ENCODE measurements around the gene ZFR.
A peak's percentile ranks its signal among the peaks of the same experiment; 100 is the strongest.
"Not testable (repeated sequence)": the region's sequence is repeated elsewhere in the genome, so short reads cannot be mapped to it uniquely, and the experiment has no call there.

The ZFR gene

DNA sequence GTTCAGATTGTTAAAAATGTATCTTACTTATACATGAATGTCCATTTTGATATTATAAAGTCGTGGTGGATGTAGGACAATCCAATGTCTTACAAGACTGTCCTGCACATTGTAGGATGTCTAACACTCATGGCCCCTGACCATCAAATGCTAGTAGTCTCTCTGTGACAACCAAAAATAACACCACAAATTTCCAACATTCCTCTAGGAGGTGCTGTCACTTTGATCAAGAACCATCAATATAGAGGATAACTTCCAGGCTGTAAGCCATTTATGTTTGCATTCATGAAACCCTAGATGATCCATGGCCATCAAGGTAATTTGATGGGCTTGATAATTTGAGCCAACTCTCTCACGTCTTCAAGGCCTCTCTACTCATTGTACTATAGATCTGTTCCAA, 20.5 kb upstream of the ZFR start:
- in situ Hi-C loops (cut with MboI; ENCODE audit: low sequenced_read_pairs) = no loop called here
- H3K4me1 ChIP-seq = no peaks in the 10 kb centered on the region
- H3K9me3 ChIP-seq = no peaks in the 10 kb centered on the region
- no peaks in the 10 kb centered on the region for H3K27me3 ChIP-seq (ENCODE audit: low read depth)
- H3K4me3 ChIP-seq = no peak overlapping the region
- no peaks in the 10 kb centered on the region for H3K36me3 ChIP-seq (replicated peaks)
- no peak for DNase-seq (ENCODE audit: low spot score in 2 of 2)

GRCh38 chr5:32462618-32463017, 18.1 kb upstream of the ZFR start:
- no peaks in the 10 kb centered on the region for H3K4me1 ChIP-seq
- no peaks in the 10 kb centered on the region for H3K27me3 ChIP-seq (ENCODE audit: low read depth)
- DNase-seq (ENCODE audit: low spot score in 2 of 2) = no peak
- H3K9me3 ChIP-seq = peaks cover 2% of the 10 kb centered on the region; the same call in 1 of the 2 replicates
- no peaks in the 10 kb centered on the region for H3K36me3 ChIP-seq (replicated peaks)
- in situ Hi-C loops (cut with MboI; ENCODE audit: low sequenced_read_pairs) = no loop called here
- no peak overlapping the region for H3K4me3 ChIP-seq

DNA sequence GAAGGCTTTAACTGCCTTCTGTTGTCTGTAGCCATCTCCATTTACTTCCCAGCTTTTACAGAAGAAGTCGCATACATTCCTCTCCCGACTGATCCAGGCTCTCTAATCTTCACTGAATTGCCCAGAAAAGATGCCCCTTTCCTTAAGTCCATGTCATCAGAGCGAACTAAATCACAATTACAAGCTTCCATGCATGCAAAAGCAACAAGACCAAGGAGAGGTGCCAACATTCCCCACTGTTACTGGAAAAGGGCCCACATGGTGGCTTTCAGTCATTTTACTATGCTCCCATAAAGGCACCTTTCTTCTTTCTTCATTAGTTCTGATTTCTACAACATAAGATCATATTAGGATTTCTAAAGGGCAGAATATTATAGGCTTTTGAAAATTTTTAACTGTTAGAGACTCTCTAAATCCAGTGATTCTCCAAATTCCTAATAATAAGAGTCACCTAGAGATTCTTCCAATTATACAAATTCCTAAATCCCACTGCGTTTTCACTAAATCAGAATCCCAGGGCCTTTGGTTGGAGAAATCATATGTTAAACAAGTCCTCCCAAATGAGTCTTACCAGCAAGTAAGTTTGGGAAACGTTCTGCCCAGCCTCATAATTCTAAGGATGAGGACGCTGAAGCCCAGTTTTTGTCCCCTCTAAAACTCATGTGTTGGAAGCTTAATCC, 17.0 kb upstream of the ZFR start:
- Histone ChIP-seq H3K36me3 (replicated peaks) (no peaks in the 10 kb centered on the region), H3K27me3 (ENCODE audit: low read depth) (no peaks in the 10 kb centered on the region), H3K9me3 (peaks cover 2% of the 10 kb centered on the region; the same call in 1 of the 2 replicates), H3K4me3 (no peak overlapping the region), H3K4me1 (no peaks in the 10 kb centered on the region)
- DNase-seq (ENCODE audit: low spot score in 2 of 2) = no peak
- in situ Hi-C loops (cut with MboI; ENCODE audit: low sequenced_read_pairs) = no loop called here

- no peak overlapping the region for H3K4me3 ChIP-seq
- DNase-seq (ENCODE audit: low spot score in 2 of 2) = no peak
- H3K36me3 ChIP-seq (replicated peaks) = no peaks in the 10 kb centered on the region
- no peaks in the 10 kb centered on the region for H3K27me3 ChIP-seq (ENCODE audit: low read depth)
- H3K4me1 ChIP-seq = no peaks in the 10 kb centered on the region
- in situ Hi-C loops (cut with MboI; ENCODE audit: low sequenced_read_pairs) = no loop called here
- peaks cover 2% of the 10 kb centered on the region; the same call in 1 of the 2 replicates for H3K9me3 ChIP-seq
These were observed 16.2 kb upstream of the ZFR start for GRCh38 chr5:32460702-32461101.

GRCh38 chr5:32458880-32459495, 14.4 kb upstream of the ZFR start:
- in situ Hi-C loops (cut with MboI; ENCODE audit: low sequenced_read_pairs) = no loop called here
- no peak for DNase-seq (ENCODE audit: low spot score in 2 of 2)
- Histone ChIP-seq H3K4me3 (no peak overlapping the region), H3K27me3 (ENCODE audit: low read depth) (no peaks in the 10 kb centered on the region), H3K36me3 (replicated peaks) (no peaks in the 10 kb centered on the region), H3K4me1 (no peaks in the 10 kb centered on the region), H3K9me3 (peaks cover 2% of the 10 kb centered on the region; the same call in 1 of the 2 replicates)

DNA sequence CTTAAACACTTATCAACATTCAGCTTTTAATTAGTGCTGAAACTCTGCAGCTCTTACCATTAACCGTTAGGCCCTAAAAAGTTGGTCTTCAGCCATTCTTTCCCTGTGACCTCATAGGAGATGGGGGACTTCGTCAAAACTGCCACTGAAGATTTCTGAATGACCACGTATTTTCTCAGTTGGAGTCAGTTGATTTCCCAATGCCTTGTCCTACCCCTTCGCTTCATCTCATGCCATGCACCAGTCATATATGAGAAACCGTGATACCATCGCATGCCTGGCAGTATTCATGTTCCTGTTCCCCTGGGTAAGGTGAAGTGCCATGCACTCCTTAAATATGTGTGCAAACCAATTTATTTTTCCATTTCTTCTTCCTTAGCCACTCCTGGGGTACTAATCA, 10.8 kb upstream of the ZFR start:
- Histone ChIP-seq H3K36me3 (replicated peaks) (no peaks in the 10 kb centered on the region), H3K27me3 (ENCODE audit: low read depth) (no peaks in the 10 kb centered on the region), H3K4me1 (no peaks in the 10 kb centered on the region), H3K9me3 (peaks cover 2% of the 10 kb centered on the region; the same call in 1 of the 2 replicates), H3K4me3 (no peak overlapping the region)
- DNase-seq (ENCODE audit: low spot score in 2 of 2) = no peak
- in situ Hi-C loops (cut with MboI; ENCODE audit: low sequenced_read_pairs) = no loop called here

DNA sequence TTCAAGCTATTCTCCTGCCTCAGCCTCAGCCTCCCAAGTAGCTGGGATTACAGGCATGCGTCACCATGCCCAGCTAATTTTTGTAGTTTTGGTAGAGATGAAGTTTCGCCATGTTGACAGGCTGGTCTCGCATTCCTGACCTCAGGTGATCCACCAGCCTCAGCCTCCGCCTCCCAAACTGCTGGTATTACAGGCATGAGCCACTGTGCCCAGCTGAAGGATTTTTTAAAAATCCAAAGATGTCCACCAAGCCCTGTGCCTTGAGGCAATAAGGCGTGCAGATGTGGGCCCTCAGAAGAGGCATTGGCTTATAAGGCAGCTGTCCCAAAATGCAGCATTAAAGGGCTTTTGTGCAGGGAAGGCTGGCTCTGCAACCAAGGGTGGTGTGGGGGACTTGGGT, 10.3 kb upstream of the ZFR start:
- DNase-seq (ENCODE audit: low spot score in 2 of 2) = no peak
- in situ Hi-C loops (cut with MboI; ENCODE audit: low sequenced_read_pairs) = no loop called here
- H3K9me3 ChIP-seq = peaks cover 2% of the 10 kb centered on the region; the same call in 1 of the 2 replicates
- no peaks in the 10 kb centered on the region for H3K27me3 ChIP-seq (ENCODE audit: low read depth)
- H3K36me3 ChIP-seq (replicated peaks) = no peaks in the 10 kb centered on the region
- no peak overlapping the region for H3K4me3 ChIP-seq
- H3K4me1 ChIP-seq = peaks cover under 1% of the 10 kb centered on the region; the same call in 1 of the 2 replicates

DNA sequence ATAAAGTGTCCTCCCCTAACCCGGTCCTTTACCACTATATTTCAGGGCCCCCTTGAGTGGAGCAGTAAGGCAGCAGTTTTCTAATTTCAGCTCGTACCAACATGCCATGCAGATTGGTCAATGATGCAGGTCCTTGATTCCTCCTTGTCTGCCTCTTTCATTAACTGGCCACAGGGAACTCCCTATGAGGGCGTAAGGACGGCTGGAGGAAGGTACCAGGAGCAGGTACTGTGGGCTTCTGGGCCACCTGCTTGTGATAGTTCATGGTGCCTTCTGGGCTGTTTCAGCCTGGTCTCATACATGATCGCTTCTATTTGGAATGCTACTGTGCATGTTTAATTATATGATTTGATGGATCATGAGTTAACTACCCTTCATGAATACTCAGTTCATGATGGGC, 9.4 kb upstream of the ZFR start:
- H3K27me3 ChIP-seq (ENCODE audit: low read depth) = no peaks in the 10 kb centered on the region
- no peak for DNase-seq (ENCODE audit: low spot score in 2 of 2)
- H3K4me1 ChIP-seq = peaks cover 7% of the 10 kb centered on the region
- H3K36me3 ChIP-seq (replicated peaks) = no peaks in the 10 kb centered on the region
- H3K9me3 ChIP-seq = peaks cover 2% of the 10 kb centered on the region; the same call in 1 of the 2 replicates
- in situ Hi-C loops (cut with MboI; ENCODE audit: low sequenced_read_pairs) = no loop called here
- H3K4me3 ChIP-seq = no peak overlapping the region

GRCh38 chr5:32452316-32452715, 7.8 kb upstream of the ZFR start:
- H3K27me3 ChIP-seq (ENCODE audit: low read depth); H3K9me3 ChIP-seq; H3K36me3 ChIP-seq (replicated peaks); in situ Hi-C loops (cut with MboI; ENCODE audit: low sequenced_read_pairs); H3K4me1 ChIP-seq; DNase-seq (ENCODE audit: low spot score in 2 of 2); H3K4me3 ChIP-seq: not testable (repeated sequence)

DNA sequence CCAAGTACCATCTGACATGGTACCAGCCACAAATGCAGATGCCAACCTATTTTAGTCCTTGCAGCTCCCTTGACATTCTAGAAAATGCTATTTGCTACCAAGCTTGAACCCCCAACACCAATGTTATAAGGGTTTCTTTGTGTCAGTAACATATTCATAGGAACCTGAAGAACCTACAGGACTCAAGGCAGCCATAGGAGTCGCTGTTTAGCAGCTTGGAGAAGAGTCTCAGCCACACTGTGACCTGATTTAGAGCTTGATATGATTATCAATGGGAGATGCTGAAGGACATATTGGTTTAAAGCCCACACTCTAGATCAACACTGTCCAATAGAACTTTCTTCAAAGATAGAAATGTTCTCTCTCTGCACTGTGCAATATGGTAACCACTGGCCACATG, 6.4 kb upstream of the ZFR start:
- peaks cover 7% of the 10 kb centered on the region for H3K4me1 ChIP-seq
- in situ Hi-C loops (cut with MboI; ENCODE audit: low sequenced_read_pairs) = no loop called here
- no peak overlapping the region for H3K4me3 ChIP-seq
- peak in 1 of 2 experiments; percentile 27 for DNase-seq (ENCODE audit: low spot score in 2 of 2)
- H3K36me3 ChIP-seq (replicated peaks) = no peaks in the 10 kb centered on the region
- H3K9me3 ChIP-seq = no peaks in the 10 kb centered on the region
- H3K27me3 ChIP-seq (ENCODE audit: low read depth) = no peaks in the 10 kb centered on the region

GRCh38 chr5:32449262-32449661, 4.7 kb upstream of the ZFR start:
- in situ Hi-C loops (cut with MboI; ENCODE audit: low sequenced_read_pairs) = no loop called here
- Histone ChIP-seq H3K27me3 (ENCODE audit: low read depth) (no peaks in the 10 kb centered on the region), H3K9me3 (0 out of 2 replicates have a peak, but pooled peaks cover 2% of the 10 kb centered on the region), H3K4me1 (peaks cover 11% of the 10 kb centered on the region), H3K4me3 (no peak overlapping the region), H3K36me3 (replicated peaks) (no peaks in the 10 kb centered on the region)
- DNase-seq (ENCODE audit: low spot score in 2 of 2) = peak in 1 of 2 experiments; percentile 15

DNA sequence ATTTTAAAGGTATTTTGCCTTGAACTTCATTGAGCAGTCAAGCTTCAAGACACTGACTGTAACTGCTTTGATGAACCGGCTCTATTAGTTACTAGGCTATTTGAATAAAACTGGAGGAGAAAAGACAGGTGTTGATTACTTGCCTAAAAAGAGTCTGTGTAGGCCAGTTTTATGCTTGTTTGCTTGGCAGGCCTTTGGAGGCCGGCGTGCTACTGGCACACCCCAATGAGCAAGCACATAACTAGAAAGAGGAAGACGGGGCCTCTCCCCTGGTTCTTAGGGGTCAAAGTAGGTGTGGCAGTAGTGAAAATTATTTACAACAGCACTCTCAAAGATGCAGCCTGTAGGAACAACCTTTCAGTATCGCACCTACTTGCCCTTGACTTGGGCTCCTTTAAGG, 2.1 kb upstream of the ZFR start:
- Histone ChIP-seq H3K4me3 (no peak overlapping the region), H3K9me3 (0 out of 2 replicates have a peak, but pooled peaks cover 2% of the 10 kb centered on the region), H3K36me3 (replicated peaks) (peaks cover 3% of the 10 kb centered on the region), H3K27me3 (ENCODE audit: low read depth) (no peaks in the 10 kb centered on the region), H3K4me1 (peaks cover 21% of the 10 kb centered on the region)
- in situ Hi-C loops (cut with MboI; ENCODE audit: low sequenced_read_pairs) = no loop called here
- DNase-seq (ENCODE audit: low spot score in 2 of 2) = no peak

- Histone ChIP-seq H3K9me3 (0 out of 2 replicates have a peak, but pooled peaks cover 2% of the 10 kb centered on the region), H3K4me3 (no peak overlapping the region), H3K4me1 (peaks cover 24% of the 10 kb centered on the region), H3K27me3 (ENCODE audit: low read depth) (no peaks in the 10 kb centered on the region), H3K36me3 (replicated peaks) (peaks cover 7% of the 10 kb centered on the region)
- in situ Hi-C loops (cut with MboI; ENCODE audit: low sequenced_read_pairs) = no loop called here
- no peak for DNase-seq (ENCODE audit: low spot score in 2 of 2)
These were observed 1.5 kb upstream of the ZFR start for GRCh38 chr5:32445831-32446614.

- in situ Hi-C loops (cut with MboI; ENCODE audit: low sequenced_read_pairs) = no loop called here
- no peak for DNase-seq (ENCODE audit: low spot score in 2 of 2)
- H3K4me3 ChIP-seq = no peak overlapping the region
These were observed 783 bp upstream of the ZFR start for GRCh38 chr5:32445287-32445758.

More at GRCh38 chr5:32445287-32445758, 783 bp upstream of the ZFR start:
- no peaks in the 10 kb centered on the region for H3K27me3 ChIP-seq (ENCODE audit: low read depth)
- peaks cover 12% of the 10 kb centered on the region for H3K36me3 ChIP-seq (replicated peaks)
- H3K9me3 ChIP-seq = 0 out of 2 replicates have a peak, but pooled peaks cover 2% of the 10 kb centered on the region
- peaks cover 24% of the 10 kb centered on the region for H3K4me1 ChIP-seq
